ENCODE results near the gene RBCK1. TPM values are rescaled to one million over a fixed set of nuclear protein-coding genes. Genes with fewer than 3 reads are reported as not detected.

Gene RBCK1
- polyA plus RNA-seq, 1 experiment, result 57.4 TPM

DNA sequence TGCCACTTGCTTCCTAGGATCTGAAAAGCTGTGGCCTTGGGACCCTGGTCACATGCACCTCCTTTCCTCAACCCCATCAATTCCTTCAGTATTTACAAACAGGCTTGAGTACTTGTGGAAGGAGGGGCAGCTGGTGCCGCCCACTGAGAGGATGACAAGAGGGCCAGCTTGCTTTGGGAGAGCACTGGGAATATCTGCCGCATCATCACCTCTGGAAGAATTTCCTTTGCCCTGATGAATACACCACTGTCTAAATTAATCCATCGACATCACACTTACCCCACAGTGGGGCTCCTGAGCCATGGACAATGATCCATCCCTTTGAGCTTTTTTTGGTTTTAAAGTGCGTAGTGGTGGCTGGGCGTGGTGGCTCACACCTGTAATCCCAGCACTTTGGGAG, 28.4 kb downstream of the RBCK1 start:
- H3K27me3 ChIP-seq (ENCODE audit: control insufficient read depth, insufficient read depth, low read length), result no peaks in the 10 kb centered on the region
- DNase-seq (ENCODE audit: low read depth, low spot score), result no peak
- POLR2A ChIA-PET, result interaction anchor here (0.6 kb wide), 1 partner anchor 67 kb away, joined by 6 read pairs; no protein-coding TSS in a partner anchor
- no peaks in the 10 kb centered on the region for H3K9me3 ChIP-seq (ENCODE audit: control insufficient read depth, insufficient read depth, low read length)
- TF ChIP-seq CTCF (IDR thresholded peaks at IDR 0.05; ENCODE audit: low read depth, low read length), result no peak
- CTCF ChIA-PET, result interaction anchor here (0.9 to 2.3 kb wide), 2 partner anchors 42 to 82 kb away, joined by 3 to 9 read pairs; no protein-coding TSS in a partner anchor
- no peak overlapping the region for H3K4me3 ChIP-seq (ENCODE audit: low read depth, low read length)
- no peak overlapping the region for H3K27ac ChIP-seq (ENCODE audit: low read depth, low read length)

- Histone ChIP-seq H3K27me3 (ENCODE audit: control insufficient read depth, insufficient read depth, low read length) (no peaks in the 10 kb centered on the region), H3K9me3 (ENCODE audit: control insufficient read depth, insufficient read depth, low read length) (no peaks in the 10 kb centered on the region), H3K27ac (ENCODE audit: low read depth, low read length) (no peak overlapping the region), H3K4me3 (ENCODE audit: low read depth, low read length) (no peak overlapping the region)
- POLR2A ChIA-PET, result no interaction called here
- no peak for DNase-seq (ENCODE audit: low read depth, low spot score)
- CTCF ChIA-PET, result interaction anchor here (0.6 to 2.3 kb wide), 2 partner anchors 84 to 107 kb away, joined by 3 to 9 read pairs; no protein-coding TSS in a partner anchor
- no peak for TF ChIP-seq CTCF (IDR thresholded peaks at IDR 0.05; ENCODE audit: low read depth, low read length)
These were observed 29.8 kb downstream of the RBCK1 start for GRCh38 chr20:437787-438486.

GRCh38 chr20:438571-439469, 30.7 kb downstream of the RBCK1 start:
- DNase-seq (ENCODE audit: low read depth, low spot score), result no peak
- Histone ChIP-seq H3K9me3 (ENCODE audit: control insufficient read depth, insufficient read depth, low read length) (no peaks in the 10 kb centered on the region), H3K4me3 (ENCODE audit: low read depth, low read length) (no peak overlapping the region), H3K27me3 (ENCODE audit: control insufficient read depth, insufficient read depth, low read length) (no peaks in the 10 kb centered on the region), H3K27ac (ENCODE audit: low read depth, low read length) (no peak overlapping the region)
- TF ChIP-seq CTCF (IDR thresholded peaks at IDR 0.05; ENCODE audit: low read depth, low read length), result no peak
- ChIA-PET CTCF (no interaction called here), POLR2A (no interaction called here)

DNA sequence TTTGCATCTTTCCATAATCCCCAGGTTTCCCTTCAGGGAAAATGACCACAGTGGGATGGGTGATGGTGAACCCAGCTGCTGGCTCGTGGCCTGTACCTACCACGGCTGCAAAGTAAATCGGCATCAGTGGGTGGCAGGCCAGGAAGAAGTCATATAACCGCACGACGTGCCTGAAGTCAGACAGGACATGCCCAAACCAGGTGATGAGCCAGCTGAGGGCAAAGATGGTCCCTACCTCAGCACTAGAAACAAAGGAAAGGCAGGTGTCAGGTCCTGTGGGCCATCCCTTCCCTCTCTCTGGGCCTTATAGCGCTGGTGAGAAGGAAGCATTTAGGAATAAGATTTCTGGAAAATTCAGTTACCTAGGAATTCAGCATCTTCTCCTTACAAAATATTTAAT, 32.0 kb downstream of the RBCK1 start:
- ChIA-PET POLR2A (no interaction called here), CTCF (interaction anchor here (0.7 kb wide), 1 partner anchor 8 kb away, joined by 3 read pairs; no protein-coding TSS in a partner anchor)
- Histone ChIP-seq H3K27ac (ENCODE audit: low read depth, low read length) (no peak overlapping the region), H3K27me3 (ENCODE audit: control insufficient read depth, insufficient read depth, low read length) (no peaks in the 10 kb centered on the region), H3K4me3 (ENCODE audit: low read depth, low read length) (no peak overlapping the region), H3K9me3 (ENCODE audit: control insufficient read depth, insufficient read depth, low read length) (no peaks in the 10 kb centered on the region)
- DNase-seq (ENCODE audit: low read depth, low spot score), result no peak
- no peak for TF ChIP-seq CTCF (IDR thresholded peaks at IDR 0.05; ENCODE audit: low read depth, low read length)

DNA sequence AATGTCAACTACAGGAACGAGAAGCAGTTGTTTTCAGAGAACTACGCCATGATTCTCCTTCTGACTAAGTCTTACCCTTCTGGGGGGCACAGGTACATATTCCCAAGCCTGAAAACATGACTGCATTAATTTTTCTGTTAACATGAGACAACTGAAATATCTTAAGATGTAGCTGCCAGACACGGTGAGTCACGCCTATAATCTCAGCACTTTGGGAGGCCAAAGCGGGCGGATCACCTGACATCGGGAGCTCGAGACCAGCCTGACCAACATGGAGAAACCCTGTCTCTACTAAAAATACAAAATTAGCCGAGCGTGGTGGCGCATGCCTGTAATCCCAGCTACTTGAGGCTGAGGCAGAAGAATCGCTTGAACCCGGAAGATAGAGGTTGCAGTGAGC, 32.5 kb downstream of the RBCK1 start:
- Histone ChIP-seq H3K27ac (ENCODE audit: low read depth, low read length) (no peak overlapping the region), H3K4me3 (ENCODE audit: low read depth, low read length) (no peak overlapping the region), H3K27me3 (ENCODE audit: control insufficient read depth, insufficient read depth, low read length) (no peaks in the 10 kb centered on the region), H3K9me3 (ENCODE audit: control insufficient read depth, insufficient read depth, low read length) (no peaks in the 10 kb centered on the region)
- ChIA-PET CTCF (no interaction called here), POLR2A (interaction anchor here (0.5 kb wide), 1 partner anchor 34 kb away, joined by 3 read pairs; no protein-coding TSS in a partner anchor)
- DNase-seq (ENCODE audit: low read depth, low spot score), result no peak
- TF ChIP-seq CTCF (IDR thresholded peaks at IDR 0.05; ENCODE audit: low read depth, low read length), result no peak
